ENCODE measurements around the gene NTRK2.

- TF ChIP-seq CTCF (IDR thresholded peaks at IDR 0.05; ENCODE audit: low read depth, low read length, poor library complexity, severe bottlenecking), result no peak
- TF ChIP-seq EZH2phosphoT487 (IDR thresholded peaks at IDR 0.05; ENCODE audit: borderline replicate concordance, low read length), result no peak
Measured at GRCh38 chr9:84893419-84894128, 224.0 kb downstream of the NTRK2 start.
